Measurements from ENCODE around the gene FCAR. TPM values are rescaled to one million over a fixed set of nuclear protein-coding genes. Genes with fewer than 3 reads are reported as not detected.
"Not testable (repeated sequence)": the region's sequence is repeated elsewhere in the genome, so short reads cannot be mapped to it uniquely, and the experiment has no call there.

FCAR gene
- total RNA-seq, 1 experiment from 2014 or later = not detected

GRCh38 chr19:54894106-54894505, 20.1 kb downstream of the FCAR start:
- DNase-seq (ENCODE audit: low read depth) = not testable (repeated sequence)

DNA sequence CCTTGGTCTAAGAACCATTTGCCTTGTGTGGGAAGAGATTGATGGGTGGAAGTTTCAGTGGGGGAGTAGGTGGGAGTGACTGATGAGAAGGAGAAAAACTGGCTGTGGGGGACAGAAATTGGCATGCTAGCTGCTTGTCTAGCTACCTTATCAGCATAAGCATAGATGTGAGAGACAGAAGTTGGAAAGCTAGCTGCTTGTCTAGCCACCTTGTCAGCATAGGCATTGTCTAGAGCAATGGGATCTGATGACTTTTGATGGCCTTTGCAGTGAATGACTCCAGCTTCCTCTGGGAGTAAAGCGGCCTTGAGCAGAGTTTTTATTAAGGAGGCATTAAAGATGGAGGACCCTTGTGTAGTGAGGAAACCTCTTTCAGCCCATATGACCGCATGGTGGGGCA, 22.0 kb downstream of the FCAR start:
- DNase-seq (ENCODE audit: low read depth) = no peak

GRCh38 chr19:54898685-54899084, 24.6 kb downstream of the FCAR start:
- DNase-seq (ENCODE audit: low read depth) = not testable (repeated sequence)

DNA sequence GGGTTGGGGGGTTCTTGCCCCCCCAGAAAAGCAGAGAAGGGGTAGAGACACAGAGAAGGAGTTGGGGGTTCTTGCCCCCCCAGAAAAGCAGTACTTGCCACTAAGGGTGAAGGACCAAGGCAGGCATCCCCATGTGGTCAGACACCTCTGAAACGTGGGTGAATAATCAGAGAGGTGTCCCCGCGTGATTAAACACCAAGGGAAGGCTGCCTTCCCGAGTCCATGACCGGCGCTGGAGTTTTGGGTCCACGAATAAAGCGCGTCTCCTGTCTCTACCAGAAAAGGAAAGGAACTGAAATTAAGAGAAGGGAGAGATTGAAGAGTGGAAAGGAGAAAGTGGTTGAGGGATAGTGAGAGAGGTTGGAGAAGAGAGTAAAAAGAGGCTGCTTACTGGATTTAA, 25.6 kb downstream of the FCAR start:
- DNase-seq (ENCODE audit: low read depth) = not testable (repeated sequence)

DNA sequence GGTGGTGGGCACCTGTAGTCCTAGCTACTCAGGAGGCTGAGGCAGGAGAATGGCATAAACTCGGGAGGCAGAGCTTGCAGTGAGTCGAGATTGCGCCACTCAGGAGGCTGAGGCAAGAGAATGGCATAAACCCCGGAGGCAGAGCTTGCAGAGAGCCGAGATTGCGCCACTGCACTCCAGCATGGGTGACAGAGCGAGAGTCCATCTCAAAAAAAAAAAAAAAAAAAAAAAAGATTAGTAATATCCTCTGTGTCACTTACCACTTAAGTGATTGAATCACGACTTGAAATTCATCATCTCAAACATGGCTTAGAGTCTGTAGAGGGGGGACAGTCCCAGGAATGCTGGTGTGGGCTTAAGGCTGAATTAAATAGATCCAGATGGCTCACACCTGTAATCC, 27.1 kb downstream of the FCAR start:
- peak; percentile 28 for DNase-seq (ENCODE audit: low read depth)

DNA sequence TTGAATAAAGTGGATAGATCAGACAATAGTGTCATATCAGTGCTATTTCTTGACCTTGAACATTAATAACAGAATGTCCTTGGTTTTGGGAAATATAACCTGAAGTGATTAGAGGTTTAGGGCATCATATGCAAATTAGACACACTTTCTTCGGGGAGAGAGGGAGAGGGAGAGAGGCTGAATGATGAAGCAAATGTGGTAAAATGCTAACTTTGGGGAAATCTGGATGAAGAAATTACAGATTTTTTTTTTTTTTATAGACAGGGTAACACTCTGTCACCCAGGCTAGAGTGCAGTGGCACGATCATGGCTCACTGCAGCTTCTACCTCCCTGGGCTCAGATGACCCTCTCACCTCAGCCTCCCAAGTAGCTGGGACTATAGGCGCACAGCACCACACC, 28.0 kb downstream of the FCAR start:
- DNase-seq (ENCODE audit: low read depth) = no peak

DNA sequence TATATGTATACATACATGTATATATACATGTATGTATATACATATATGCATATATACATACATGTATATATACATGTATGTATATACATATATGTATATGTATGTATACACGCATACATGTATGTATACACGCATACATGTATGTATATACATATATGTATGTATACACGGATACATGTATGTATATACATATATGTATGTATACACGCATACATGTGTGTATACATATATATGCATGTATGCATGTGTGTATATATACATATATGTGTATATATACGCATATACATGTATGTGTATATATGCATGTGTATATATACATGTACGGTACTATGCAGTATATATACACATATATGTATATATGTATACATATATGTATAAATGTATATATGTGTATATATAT, 29.3 kb downstream of the FCAR start:
- DNase-seq (ENCODE audit: low read depth) = no peak

DNA sequence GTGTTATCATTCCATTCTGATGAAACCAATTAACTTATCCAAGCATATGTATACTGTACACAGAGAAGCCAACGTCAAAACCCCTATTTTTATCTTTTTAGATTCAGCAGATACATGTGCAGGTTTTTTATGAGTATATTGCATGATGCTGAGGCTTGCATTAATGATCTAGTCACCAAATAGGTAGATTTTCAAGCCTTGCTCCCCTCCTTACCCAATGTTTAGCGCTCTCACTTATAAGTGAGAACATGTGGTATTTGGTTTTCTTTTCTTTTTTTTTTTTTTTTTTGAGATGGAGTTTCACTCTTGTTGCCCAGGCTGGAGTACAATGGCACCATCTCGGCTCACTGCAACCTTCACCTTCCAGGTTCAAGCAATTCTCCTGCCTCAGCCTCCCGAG, 30.2 kb downstream of the FCAR start:
- not testable (repeated sequence) for DNase-seq (ENCODE audit: low read depth)

GRCh38 chr19:54905421-54905802, 31.4 kb downstream of the FCAR start:
- no peak for DNase-seq (ENCODE audit: low read depth)

- peak; percentile 20 for DNase-seq (ENCODE audit: low read depth)
Observed at GRCh38 chr19:54905803-54906511, 31.9 kb downstream of the FCAR start, which contains the start of gene NCR1. Gene NCR1, plus strand, starts transcription at chr19:54906148. Its CDS starts 40 bp downstream, at chr19:54906188.

DNA sequence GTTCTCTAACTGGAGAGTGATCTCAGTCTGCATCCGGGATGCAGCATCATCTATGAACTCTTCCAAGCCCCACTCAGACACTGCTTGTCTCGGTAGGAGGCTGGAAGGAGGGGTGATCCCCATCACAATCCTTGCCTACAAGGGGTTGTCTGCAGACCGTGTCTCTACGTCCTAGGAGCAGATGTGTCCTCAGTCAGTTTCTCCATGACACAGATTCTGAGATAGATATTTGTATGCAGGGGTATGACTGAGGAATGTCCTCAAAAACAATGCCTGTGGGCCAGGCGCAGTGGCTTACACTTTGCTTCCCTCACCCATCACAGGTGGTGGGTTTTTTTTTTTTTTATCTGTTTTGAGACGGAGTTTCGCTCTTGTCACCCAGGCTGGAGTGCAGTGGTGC, 32.8 kb downstream of the FCAR start:
- no peak for DNase-seq (ENCODE audit: low read depth)

DNA sequence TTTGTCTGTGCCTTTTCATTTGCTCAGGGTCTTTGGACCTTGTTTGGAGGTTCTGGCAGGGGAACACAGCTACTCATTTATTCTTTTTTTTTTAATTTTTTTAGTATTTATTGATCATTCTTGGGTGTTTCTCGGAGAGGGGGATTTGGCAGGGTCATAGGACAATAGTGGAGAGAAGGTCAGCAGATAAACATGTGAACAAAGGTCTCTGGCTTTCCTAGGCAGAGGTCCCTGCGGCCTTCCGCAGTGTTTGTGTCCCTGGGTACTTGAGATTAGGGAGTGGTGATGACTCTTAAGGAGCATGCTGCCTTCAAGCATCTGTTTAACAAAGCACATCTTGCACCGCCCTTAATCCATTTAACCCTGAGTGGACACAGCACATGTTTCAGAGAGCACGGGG, 33.9 kb downstream of the FCAR start:
- not testable (repeated sequence) for DNase-seq (ENCODE audit: low read depth)

DNA sequence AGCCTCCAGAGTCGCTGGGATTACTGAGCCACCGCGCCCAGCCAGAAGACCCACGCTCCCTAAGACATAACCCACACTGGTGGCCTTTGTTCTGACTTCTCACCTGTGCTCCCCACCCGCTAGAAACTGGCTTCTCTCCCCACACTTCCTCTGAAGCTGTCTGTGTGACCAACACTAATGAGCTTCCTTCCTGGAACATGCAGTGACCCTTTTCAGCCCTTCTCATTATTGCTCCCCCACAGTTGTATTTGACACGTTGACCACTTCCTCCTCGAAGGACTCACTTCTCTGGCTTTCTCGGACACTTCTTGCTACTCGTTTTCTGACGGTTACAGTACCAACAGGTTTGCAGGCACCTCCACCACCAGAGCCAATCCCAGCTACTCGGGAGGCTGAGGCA, 42.8 kb downstream of the FCAR start:
- DNase-seq (ENCODE audit: low read depth) = no peak

DNA sequence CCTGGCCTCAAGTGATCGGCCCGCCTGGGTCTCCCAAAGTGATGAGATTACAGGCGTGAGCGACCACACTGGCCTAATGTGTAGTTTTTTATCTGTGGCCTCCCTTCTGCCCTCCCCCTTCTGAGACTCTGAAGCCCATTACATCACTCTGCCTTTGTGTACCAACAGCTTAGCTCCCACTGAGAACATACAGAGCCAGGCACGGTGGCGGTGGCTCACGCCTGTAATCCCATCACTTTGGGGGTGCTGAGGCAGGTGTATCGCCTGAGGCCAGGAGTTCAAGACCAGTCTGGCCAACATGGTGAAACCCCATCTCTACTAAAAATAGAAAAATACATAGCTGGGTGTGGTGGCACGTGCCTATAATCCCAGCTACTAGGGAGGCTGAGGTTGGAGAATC, 44.5 kb downstream of the FCAR start:
- no peak for DNase-seq (ENCODE audit: low read depth)

GRCh38 chr19:54919646-54920563, 45.9 kb downstream of the FCAR start:
- not testable (repeated sequence) for DNase-seq (ENCODE audit: low read depth)

- DNase-seq (ENCODE audit: low read depth) = peak; percentile 14
Observed at GRCh38 chr19:54921082-54921481, 47.0 kb downstream of the FCAR start.

- no peak for DNase-seq (ENCODE audit: low read depth)
Observed at GRCh38 chr19:54923276-54923675, 49.2 kb downstream of the FCAR start.

GRCh38 chr19:54928299-54928698, 54.3 kb downstream of the FCAR start:
- DNase-seq (ENCODE audit: low read depth) = no peak

- DNase-seq (ENCODE audit: low read depth) = no peak
Observed at GRCh38 chr19:54937926-54938325, 63.9 kb downstream of the FCAR start.

DNA sequence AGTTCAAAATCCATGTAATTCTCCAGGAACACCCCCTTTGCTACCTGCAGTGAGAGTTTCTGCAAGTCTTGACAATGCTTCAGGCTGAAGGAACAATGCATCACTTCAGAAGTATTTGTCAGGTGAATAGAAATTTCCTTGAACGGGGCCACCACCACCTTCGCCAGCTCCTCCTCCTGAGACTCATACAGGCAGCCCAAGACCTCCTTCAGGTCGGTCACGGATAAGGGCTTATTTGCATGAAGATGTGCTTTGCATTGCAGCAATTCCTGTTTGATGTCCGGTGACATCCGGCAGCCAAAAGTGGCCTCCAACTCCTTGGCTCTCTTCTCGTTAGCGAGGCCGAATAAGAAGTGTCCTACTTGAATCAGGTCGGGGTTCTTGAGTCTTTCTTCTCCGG, 64.9 kb downstream of the FCAR start:
- no peak for DNase-seq (ENCODE audit: low read depth)

DNA sequence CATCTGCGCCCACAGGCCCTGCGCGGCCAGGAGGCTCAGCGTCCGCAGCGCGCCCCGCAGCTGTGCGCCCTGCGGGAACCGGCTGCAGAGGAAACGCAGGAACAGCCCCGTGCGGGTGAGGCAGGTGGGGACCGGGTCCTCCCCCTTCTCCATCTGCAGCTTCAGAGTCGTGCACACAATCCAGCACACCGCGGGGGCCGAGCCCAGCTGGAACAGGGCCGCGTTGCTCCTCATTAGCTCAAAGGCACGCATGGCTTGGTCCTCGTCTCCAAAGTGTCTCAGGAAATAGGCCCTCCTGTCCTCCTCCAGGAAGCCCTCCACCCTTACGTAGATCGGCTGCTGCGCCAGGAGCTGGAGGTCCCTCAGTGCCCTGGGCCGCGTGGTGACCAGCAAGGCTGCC, 65.5 kb downstream of the FCAR start:
- DNase-seq (ENCODE audit: low read depth) = not testable (repeated sequence)
